ENCODE results near the gene PLCB1.

DNA sequence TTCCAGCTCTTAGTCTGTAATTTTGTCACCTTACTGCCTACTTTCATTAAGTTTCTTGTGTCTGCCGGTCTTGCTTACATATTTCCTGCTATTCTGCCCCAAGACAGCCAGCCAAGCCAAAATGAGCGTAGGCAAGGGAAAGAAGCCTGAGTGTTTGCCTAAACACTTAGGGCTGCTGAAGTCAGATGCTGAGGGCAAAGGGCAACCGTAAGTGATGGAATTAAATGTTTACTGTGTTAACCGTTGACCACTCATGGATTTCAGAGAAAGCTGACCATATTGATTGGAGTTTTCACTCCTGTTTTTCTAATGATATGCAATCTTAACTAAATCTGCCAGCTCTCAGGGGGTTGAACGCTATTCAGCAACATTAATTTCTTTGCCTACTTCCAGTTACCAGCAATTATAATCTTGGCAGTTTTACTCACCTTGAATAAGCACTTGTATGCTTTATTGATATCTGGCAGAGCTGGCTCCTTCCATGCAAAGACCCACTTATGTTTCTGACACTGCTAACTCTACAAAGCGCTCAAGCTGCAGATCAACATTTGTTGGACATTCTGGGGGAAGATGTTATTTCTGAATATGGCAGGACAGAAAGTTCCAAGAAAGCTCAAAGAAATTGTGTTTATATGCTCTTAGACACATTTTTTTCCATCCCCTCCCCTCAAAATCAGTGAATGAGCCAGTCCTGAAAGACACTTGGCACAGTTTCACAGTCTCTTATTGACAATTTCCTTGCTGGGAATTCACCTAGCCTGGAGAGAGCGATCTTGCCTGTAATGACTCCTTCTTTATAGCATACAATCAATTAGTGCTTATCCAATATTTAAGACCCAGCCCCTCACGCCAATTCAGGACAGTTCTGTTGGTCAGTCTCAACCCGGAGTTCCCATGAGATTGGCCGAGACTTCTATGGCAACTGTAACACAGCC, 183.8 kb downstream of the PLCB1 start:
- TF ChIP-seq, protein P1, sequence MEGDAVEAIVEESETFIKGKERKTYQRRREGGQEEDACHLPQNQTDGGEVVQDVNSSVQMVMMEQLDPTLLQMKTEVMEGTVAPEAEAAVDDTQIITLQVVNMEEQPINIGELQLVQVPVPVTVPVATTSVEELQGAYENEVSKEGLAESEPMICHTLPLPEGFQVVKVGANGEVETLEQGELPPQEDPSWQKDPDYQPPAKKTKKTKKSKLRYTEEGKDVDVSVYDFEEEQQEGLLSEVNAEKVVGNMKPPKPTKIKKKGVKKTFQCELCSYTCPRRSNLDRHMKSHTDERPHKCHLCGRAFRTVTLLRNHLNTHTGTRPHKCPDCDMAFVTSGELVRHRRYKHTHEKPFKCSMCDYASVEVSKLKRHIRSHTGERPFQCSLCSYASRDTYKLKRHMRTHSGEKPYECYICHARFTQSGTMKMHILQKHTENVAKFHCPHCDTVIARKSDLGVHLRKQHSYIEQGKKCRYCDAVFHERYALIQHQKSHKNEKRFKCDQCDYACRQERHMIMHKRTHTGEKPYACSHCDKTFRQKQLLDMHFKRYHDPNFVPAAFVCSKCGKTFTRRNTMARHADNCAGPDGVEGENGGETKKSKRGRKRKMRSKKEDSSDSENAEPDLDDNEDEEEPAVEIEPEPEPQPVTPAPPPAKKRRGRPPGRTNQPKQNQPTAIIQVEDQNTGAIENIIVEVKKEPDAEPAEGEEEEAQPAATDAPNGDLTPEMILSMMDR (IDR thresholded peaks at IDR 0.05; ENCODE audit: low read depth, low read length, poor library complexity, severe bottlenecking) = no peak
- TF ChIP-seq EZH2phosphoT487 (IDR thresholded peaks at IDR 0.05; ENCODE audit: borderline replicate concordance, low read length) = no peak
